Endothelial cell of umbilical vein (primary cell): ENCODE measurements around the gene CUX1.

ENCODE experiments used
- JUN ChIP-seq: IDR thresholded peaks from 2 replicates; pipeline ENCODE4 v1.6.1; 2011; ENCODE audit warnings: borderline replicate concordance, low read depth; ENCODE audit not compliant: insufficient read length, insufficient read depth
- POLR2A ChIP-seq: IDR thresholded peaks from 2 replicates; pipeline ENCODE4 v1.6.1; 2012; ENCODE audit warnings: low read depth, mild to moderate bottlenecking, control low read depth, low read length
- TF ChIP-seq, protein P1 (sequence below), 2 donors: IDR thresholded peaks; 1 replicate in 1 of 2; 2 replicates in 1 of 2; pipeline ENCODE4 v1.5.1; 2011; ENCODE audit warnings: low read length in 2 of 2, mild to moderate bottlenecking in 2 of 2, moderate library complexity in 2 of 2, control low read depth in 1 of 2, inconsistent platforms in 1 of 2, low read depth in 1 of 2; ENCODE audit not compliant: insufficient read depth in 1 of 2; ENCODE audit errors: extremely low read depth in 1 of 2

DNA sequence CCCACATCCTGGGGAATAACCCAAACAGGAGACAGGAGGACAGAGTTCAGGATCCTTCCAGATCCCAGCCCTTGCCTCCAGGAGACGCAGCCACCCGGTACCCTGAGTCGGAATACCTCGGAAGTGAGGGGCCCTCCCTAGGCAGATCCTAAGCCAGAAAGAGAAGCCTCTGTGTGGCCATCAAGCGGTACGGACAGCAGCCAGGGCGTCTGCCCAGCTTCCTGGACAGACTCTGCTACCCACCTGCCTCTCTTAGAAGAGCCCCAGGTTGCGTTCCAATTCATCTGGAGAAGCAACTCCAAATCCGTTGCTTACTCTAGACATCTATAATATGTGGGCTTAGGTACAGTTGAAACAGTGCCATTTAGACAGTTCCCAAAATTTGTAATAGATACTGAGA is 249.1 kb downstream of the CUX1 start:
- TF ChIP-seq POLR2A = no peak
- TF ChIP-seq, protein P1, sequence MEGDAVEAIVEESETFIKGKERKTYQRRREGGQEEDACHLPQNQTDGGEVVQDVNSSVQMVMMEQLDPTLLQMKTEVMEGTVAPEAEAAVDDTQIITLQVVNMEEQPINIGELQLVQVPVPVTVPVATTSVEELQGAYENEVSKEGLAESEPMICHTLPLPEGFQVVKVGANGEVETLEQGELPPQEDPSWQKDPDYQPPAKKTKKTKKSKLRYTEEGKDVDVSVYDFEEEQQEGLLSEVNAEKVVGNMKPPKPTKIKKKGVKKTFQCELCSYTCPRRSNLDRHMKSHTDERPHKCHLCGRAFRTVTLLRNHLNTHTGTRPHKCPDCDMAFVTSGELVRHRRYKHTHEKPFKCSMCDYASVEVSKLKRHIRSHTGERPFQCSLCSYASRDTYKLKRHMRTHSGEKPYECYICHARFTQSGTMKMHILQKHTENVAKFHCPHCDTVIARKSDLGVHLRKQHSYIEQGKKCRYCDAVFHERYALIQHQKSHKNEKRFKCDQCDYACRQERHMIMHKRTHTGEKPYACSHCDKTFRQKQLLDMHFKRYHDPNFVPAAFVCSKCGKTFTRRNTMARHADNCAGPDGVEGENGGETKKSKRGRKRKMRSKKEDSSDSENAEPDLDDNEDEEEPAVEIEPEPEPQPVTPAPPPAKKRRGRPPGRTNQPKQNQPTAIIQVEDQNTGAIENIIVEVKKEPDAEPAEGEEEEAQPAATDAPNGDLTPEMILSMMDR (IDR thresholded peaks at IDR 0.05; ENCODE audit: extremely low read depth in 1 of 2, insufficient read depth in 1 of 2, low read depth in 1 of 2, low read length in 2 of 2) = no peak
- no peak for TF ChIP-seq JUN
